COLO668 (cell line): ENCODE measurements around the gene WFDC11.
"Not testable (repeated sequence)": the region's sequence is repeated elsewhere in the genome, so short reads cannot be mapped to it uniquely, and the experiment has no call there.

Source experiments
- DNase-seq: peaks from one replicate; lab custom pipeline; 2025; ENCODE audit not compliant: unreplicated experiment; lab: John Stamatoyannopoulos, UW

The WFDC11 gene

DNA sequence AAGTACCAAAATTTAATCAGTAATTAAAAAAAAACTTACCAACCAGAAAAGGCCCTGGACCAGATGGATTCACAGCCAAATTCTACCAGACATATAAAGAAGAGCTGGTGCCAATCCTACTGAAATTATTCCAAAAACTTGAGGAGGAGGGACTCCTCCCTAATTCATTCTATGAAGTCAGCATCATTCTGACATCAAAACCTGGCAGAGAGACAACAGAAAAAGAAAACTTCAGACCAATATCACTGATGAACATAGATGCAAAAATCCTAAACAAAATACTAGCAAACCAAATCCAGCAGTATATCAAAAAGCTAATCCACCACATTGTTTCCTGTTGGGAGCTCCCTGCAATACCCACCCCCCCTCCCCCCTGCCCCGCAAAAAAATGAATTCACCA is at the start of gene WFDC11:
TSS of gene WFDC11 (minus strand) at position 101 of the 400 bp plus-strand sequence. CDS start 19,639 bp downstream, outside the sequence.
- no peak for DNase-seq

DNA sequence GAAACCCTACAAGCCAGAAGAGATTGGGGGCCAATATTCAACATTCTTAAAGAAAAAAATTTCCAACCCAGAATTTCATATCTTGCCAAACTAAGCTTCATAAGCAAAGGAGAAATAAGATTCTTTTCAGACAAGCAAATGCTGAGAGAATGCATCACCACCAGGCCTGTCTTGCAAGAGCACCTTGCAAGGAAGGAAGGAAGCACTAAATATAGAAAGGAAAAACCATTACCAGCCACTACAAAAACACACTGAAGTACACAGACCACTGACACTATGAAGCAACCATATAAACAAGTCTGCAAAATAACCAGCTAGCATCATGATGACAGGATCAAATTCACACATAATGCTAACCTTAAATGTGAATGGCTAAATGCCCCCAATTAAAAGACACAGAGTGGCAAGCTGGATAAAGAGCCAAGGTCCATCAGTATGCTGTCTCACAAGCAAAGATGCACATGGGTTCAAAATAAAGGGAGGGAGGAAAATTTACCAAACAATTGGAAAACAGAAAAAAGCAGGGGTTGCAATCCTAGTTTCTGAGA is 46.2 kb upstream of the WFDC11 start:
- not testable (repeated sequence) for DNase-seq

DNA sequence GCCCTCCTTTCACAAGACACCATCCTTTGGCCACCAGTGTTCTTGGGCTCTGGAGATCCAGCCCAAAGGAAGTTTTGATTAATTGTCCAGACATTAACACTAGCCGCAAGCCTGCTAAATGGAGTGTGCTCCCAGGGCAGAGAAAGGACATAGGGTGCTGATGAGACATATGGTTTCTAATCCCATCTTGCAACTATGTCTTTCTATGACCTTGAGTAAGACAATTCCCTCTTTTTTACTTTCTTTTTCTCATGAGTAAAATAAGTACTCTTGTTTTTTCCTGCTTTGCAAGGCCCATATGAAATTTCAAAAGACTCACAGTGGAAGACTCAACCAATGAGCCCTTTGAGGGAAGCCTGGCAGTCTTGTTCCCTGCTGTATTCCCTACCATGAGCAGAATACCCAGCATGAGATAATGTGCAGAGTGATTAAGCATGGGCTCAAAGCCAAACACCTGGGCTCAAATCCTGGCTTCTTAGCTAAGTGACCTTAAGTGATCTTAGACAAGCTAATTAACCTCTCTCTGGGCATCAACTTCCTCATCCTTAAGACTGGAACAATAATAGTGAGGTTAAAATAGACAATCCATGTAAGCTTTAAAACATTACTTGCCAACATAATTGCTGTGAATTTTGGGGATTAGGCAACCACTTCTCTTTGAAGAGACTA is 35.1 kb upstream of the WFDC11 start, which contains the start of gene WFDC10B:
TSS of gene WFDC10B (minus strand) at position 51 of the 669 bp plus-strand sequence. CDS start 19,027 bp downstream, outside the sequence.
- DNase-seq = no peak

DNA sequence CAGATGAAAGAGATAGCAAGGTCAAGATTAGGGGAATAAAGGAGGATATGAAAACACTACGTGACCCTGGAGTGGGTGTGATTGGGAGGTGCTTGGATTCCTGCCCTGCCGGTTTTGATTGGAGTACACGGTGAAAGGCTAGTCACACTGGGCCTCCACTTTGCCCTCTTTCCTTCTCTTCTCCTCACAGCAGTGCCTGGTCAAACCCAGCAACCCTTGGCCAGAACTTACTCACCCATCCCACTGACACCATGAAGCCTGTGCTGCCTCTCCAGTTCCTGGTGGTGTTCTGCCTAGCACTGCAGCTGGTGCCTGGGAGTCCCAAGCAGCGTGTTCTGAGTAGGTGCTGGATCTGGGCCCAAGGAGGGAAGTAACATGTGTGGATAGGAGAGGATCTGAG is 31.8 kb upstream of the WFDC11 start, which contains the start of gene WFDC13:
TSS of gene WFDC13 (plus strand) at position 166 of the 400 bp plus-strand sequence. CDS start at position 252, 86 bp downstream.
- no peak for DNase-seq

DNA sequence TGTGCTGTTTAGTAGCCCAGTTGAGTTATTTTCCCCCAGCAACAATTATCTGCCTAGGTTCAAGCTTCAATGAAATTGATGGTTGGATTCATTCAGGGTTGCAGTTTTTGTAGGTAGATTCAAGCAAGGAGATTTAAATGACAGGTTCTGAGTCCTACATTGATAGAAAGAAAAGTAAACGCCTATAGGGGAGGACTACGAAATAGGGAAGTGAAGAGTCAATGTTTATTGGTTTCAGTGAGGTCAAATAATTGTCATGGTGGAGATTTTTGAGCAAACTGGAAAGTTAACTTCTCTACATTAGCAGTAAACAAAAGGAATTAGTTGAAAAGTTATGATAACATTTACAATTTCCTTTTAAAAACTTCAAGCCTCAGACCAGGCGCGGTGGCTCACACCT is 31.1 kb upstream of the WFDC11 start:
- no peak for DNase-seq

DNA sequence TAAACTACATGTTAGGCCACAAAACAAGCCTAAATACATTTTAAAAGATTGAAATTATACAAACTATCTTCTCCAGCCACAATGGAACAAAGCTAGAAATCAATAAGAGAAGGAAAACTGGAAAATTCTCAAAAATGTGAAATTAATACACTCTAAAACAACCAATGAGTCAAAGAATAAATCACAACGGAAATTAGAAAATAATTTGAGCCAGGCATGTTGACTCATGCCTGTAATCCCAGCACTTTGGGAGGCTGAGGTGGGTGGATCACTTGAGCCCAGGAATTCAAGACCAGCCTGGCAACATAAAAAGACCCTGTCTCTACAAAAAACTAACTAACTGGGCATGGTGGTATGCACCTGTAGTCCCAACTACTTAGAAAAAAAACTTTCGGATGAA is 25.5 kb upstream of the WFDC11 start:
- no peak for DNase-seq

DNA sequence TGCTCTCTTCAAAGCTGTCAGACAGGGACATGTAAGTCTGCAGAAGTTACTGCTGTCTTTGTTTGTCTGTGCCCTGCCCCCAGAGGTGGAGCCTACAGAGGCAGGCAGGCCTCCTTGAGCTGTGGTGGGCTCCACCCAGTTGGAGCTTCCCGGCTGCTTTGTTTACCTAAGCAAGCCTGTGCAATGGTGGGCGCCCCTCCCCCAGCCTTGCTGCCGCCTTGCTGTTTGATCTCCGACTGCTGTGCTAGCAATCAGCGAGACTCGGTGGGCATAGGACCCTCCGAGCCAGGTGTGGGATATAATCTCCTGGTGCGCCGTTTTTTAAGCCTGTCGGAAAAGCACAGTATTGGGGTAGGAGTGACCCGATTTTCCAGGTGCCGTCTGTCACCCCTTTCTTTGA is 23.3 kb upstream of the WFDC11 start:
- not testable (repeated sequence) for DNase-seq

DNA sequence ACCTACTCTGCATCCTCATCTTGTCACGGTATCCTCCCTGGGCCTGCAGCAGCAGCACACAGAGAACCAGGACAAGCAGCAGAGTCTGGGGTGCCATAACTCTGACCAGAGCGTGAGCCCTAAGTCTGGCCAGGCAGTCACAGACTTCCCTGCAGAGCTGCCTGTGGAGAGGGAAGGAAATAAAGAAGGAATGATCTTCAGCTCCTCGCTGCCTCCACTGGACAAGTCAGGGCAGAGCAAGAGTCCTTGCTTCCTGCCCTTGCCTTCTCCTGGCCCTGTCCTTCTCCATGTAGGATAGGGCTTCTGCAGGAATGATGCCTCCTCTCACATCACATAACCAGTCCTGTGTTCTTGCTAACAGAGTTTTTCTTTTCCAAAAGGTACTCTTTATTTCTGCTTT is 15.9 kb upstream of the WFDC11 start:
- DNase-seq = peak; percentile 11

DNA sequence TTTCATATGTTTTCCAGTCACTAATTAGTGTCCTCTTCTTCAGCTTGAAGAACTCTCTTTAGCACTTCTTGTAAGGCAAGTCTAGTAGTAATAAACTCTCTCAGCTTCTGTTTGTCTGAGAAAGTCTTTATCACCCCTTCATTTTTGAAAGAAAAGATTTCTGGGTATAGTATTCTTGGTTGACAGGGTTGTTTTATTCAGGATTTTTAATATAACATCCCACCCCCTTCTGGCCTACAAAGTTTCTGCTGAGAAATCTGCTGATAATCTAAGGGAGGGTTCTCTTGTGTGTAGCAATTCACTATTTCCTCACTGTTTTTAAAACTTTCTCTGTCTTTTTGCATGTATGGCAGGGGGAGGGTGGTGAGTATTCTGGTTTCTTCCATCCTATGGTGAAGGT is 9.6 kb upstream of the WFDC11 start:
- no peak for DNase-seq

DNA sequence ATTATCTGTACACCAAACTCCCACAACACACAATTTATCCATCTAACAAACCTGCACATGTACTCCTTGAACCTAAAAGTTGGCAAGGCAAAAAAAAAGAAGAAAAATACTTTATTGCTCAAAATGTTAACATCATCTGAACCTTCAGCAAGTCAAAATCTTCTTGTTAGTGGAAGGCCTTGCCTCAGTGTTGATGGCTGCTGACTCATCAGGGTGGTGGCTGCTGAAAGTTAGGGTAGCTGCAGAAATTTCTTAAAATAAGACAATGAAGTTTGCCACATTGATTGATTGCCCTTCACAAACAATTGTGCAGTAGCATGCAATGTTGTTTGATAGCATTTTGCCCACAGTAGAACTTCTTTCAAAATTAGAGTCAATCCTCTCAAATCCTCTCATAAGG is 2.7 kb upstream of the WFDC11 start:
- DNase-seq = no peak

DNA sequence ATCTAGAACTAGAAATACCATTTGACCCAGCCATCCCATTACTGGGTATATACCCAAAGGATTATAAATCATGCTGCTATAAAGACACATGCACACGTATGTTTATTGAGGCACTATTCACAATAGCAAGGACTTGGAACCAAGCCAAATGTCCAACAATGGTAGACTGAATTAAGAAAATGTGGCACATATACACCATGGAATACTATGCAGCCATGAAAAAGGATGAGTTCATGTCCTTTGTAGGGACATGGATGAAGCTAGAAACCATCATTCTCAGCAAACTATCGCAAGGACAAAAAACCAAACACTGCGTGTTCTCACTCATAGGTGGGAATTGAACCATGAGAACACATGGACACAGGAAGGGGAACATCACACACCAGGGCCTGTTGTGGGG is 13.0 kb downstream of the WFDC11 start:
- DNase-seq = not testable (repeated sequence)

DNA sequence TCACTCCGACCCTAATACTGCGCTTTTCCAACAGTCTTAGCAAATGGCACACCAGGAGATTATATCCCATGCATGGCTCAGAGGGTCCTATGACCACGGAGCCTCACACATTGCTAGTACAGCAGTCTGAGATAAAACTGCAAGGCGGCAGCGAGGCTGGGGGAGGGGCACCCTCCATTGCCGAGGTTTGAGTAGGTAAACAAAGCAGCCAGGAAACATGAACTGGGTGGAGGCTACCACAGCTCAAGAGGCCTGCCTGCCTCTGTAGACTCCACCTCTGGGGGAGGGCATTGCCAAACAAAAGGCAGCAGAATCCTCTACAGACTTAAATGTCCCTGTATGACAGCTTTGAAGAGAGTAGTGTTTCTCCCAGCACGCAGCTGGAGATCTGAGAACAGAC is 18.3 kb downstream of the WFDC11 start:
- peak; percentile 84 for DNase-seq

DNA sequence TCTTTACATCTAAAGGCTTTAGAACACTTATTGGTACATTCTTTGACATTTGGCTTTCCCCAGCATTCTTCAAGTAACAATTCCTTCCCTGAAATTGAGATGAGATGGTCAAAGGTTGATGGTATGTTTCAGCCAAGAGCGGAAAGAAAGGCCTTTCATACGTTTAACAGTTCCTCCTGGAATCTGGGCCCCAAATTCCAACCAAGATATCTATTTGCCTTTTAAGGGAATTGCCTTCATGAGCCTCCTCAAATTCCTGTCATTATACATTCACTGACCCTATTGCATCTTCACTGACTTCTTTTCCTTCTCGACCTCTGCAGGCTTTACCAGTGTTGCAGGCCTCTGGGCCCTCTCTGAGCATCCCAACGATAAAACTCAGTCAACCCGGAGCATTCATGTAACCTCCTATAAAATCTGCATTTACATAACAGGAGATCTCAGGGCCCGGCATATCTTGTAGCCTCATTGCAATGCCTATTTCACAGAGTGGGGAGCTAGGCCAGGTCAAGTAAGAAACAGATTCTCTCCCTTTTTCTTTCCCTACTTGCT is 20.7 kb downstream of the WFDC11 start:
- no peak for DNase-seq

DNA sequence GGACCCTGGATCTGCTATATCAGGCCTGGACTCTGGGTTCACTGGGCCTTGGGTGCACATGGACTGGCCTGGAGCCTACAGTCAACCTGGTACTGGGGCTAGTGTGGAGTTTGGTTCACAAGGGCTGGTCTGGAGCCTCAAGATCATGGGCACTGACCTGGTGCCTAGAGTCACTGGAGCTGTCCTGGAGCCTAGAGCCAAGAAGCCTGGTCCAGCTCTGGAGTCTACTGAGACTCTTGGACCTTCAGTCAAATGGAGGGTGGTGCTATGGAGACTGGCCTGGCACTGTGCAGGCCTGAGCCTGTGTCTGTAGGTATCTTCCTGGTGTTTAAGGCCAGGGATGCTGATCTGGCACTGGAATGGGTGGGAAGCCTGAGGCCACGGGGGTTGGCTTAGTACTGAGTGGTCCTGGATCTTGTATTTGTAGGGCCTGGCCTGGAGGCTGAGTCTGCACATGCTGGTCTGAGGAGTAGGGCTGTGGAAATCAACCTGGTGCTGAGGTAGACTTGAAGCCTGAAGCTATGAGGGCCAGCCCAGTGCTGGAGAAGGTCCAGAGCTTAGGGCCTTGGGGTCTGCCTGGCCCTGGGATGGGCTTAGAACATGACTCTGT is 22.5 kb downstream of the WFDC11 start:
- no peak for DNase-seq

DNA sequence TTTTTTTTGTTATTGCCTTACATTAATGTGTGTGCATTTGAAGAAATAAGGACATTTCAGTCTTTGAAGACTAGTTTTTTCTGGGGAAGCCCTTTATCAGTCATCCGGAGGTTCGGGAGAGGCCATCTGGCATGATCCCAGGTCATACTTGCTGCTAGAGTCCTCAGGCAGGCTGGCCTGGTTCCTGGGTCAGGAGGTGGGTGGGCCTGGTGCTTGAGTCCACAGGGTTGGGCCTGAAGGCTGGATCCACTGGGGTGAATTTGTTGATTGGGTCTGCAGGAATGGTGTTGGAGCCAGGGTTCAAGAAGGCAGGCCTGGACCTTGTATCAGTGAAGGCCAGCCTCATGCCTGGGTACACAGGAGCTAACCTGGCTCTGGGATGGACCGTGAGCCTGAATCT is 23.2 kb downstream of the WFDC11 start:
- DNase-seq = no peak

DNA sequence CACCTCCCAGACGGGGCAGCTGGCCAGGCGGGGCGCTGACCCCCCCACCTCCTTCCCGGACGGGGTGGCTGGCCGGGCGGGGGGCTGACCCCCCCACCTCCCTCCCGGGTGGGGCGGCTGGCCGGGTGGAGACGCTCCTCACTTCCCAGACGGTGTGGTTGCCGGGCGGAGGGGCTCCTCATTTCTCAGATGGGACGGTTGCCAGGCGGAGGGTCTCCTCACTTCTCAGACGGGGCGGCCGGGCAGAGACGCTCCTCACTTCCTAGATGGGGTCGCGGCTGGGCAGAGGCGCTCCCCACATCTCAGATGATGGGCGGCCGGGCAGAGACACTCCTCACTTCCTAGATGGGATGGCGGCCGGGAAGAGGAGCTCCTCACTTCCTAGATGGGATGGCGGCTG is 24.2 kb downstream of the WFDC11 start:
- not testable (repeated sequence) for DNase-seq

DNA sequence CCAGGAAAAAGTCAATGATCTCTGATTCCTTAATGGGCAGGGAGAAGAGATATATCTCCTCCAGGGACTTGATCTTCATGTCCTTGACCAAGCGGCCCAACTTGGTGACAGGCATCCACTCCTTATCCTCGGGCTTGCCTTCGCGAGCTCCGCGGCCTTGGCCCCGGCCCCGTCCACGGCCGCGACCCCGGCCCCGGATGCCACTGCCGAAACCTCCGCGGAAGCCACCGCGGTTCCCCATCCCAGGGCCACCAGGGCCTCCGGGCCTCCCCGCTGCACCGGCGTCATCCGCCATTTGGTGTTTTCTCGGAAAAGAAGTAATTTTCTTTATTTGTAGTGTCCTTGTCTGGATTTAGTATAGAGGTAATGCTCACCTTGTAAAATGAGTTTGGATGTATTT is 29.0 kb downstream of the WFDC11 start:
- DNase-seq = not testable (repeated sequence)

DNA sequence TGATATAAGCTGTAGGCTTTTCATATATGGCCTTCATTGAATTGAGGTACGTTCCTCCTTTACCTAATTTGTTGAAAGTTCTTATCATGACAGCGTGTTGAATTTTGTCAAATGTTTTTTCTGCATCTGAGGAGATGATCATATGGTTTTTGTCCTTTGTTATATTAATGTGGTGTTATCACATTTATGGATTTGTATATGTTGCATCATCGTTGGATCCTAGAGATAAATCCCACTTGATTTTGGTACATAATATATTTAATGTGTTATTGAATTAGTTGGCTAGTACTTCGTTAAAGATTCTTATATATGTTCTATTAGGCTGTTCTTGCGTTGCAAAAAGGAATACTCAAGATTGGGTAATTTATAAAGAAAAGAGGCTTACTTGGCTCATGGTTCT is 30.4 kb downstream of the WFDC11 start:
- DNase-seq = no peak

DNA sequence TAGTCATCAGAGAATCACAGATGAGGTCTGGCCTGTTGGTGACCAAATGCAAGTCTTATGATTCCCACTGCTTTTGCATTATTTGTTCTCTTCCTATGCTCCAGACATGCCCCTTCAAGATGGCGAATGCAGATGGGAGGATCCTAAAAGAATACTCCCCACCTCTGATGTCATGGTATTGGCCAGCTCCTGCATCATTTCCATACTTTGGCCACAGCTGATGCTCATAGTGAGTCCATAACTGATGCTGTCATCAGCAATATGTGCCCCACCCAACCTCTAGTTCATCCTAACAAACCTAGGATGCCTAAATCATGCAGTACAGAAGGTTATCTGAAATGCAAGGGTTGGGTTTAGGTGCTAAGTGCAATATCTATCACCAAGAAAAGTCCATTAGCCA is 33.5 kb downstream of the WFDC11 start:
- DNase-seq = no peak

DNA sequence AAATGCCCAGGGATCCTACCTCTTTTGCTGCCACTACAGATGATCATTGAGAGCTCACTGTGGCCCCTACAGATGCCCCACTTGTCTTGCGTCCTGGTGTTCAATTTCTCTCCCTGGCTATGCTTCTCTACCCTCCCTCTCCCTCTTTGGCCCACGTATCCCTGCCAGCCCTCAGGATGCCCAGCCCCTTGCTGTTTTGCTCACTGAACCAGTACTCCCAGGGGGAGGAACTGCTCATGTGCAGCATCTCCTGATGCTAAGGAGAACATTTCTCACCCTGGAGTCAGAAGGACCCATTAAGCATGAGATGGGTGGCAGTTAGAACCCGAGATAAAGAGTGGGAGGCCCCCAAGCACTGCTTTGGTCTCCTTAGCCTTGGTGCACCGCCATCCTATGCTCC is 38.9 kb downstream of the WFDC11 start, which contains the start of gene WFDC9:
TSS of gene WFDC9 (minus strand) at position 101 of the 400 bp plus-strand sequence. CDS start 21,103 bp downstream, outside the sequence.
- no peak for DNase-seq

DNA sequence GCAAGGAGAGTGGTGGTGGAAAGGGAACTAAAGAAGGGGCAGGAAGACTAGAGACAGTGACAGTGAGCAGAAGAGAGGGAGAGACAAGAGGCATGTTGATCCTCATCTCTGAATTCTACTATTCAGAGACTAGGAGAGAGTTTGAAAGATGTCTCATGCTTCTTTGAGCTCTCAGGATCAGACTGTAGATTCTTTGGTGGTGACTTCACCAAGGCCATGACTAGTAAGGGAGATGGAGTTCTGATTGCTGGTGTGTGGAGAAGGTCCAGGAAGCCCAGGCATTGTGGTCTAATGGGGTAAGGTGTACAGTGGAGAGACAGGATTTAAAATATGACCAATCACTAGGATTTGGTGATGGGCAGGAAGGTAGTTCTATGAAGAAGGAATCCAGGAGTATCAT is 39.7 kb downstream of the WFDC11 start:
- DNase-seq = no peak
